Activated CD4-positive, alpha-beta T cell treated with anti-CD3 and anti-CD28 coated beads, Interleukin-2, amount 50 U/mL, for 4 hours (primary cell): ENCODE measurements around the gene GABPB2.

Experiments used
- DNase-seq, 2 experiments: peaks; one replicate each; pipeline ENCODE4 v3.0.0-alpha.2; 2020

GABPB2 gene

DNA sequence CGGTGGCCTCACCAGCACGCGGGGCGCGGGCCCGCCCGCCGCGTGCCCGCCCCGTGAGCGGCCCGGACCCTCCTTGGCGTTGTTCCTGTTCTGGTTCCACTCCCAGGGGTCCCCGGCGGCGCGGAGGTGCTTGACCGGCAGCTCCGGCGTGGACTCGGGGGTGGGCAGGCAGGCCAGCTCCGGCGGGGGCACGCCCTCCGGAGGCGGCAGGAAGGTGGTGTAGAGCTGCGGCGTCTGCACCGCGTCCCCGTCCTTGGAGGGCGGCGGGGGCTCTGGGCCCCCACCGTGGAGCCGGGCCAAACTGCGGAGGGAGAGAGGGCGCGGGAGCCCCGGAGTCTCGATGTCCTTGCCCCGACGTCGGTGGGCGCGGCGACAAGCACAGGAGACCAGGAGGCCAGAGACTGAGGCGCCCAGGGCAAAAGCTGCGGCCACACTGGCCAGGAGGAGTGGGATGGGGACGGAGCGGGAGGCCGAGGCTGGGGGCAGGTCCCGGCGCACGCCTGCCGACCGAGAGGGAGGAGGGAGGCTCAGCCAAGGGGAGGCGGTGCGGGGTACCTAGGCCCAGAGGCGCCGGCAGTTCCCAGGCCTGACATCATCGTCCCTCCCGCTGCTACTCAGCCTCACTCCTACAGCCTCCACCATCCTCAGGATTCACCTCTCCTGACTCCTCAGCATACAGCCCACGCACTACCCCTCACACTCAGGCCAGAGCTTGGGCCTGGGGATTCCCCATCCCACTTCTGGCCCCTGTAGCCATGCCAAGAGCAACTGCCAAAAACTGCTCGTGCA, 62.7 kb downstream of the GABPB2 start:
- no peak for DNase-seq

GRCh38 chr1:151134396-151134795, 63.8 kb downstream of the GABPB2 start:
- DNase-seq = no peak

- DNase-seq = no peak
Measured at GRCh38 chr1:151134991-151135390, 64.4 kb downstream of the GABPB2 start.

- DNase-seq = no peak
Measured at GRCh38 chr1:151135433-151136385, 65.1 kb downstream of the GABPB2 start.

DNA sequence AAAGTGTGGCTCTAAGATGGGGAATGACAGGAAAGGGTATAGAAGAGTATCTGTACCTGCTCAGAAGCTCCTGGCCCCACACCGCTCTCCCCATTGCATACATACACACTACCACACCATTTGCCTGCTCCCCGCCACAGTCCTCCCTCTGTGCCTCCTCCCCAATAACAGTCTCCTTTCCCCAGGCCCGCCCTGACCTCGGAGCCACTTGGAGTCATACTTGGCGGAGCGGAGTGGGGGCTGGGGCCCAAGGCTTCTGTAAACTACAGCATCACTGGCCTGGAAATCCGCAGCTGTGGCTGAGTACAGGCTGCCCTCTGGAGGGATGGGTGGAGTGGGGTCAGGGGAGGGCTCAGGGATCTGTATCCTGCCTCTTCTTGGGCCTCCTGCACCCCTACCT, 67.2 kb downstream of the GABPB2 start:
- DNase-seq = no peak

DNA sequence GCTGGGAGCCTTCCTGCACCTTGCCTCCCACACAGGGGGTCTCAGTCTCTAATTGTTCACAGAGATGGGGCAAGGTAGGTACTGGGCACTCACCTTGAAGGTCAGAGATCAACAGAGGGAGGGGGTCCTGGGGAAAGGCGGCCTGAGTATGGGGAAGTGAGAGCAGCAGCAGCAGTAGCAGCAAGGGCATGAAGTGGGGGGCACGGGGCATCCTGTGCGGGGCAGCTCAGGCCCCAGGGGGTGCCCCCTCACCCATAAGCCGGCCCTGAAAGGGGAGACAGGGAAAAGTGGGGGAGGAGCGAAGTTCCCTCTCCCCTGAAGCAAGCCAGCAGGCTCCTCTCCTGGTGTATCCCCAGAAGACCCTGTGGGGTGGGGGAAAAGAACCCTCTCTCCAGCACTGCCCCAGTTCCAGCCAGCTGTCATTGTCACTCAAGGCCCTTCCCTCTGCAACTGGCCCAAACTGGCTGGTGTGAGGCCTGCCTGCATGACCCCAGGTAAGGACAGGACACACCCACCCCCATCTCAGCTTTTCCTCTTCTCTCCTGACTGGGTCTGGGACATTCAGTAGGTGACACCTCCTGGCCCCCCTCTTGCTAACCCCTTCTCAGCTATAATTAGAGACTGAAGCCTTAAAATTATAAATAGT, 72.0 kb downstream of the GABPB2 start:
- DNase-seq = no peak

GRCh38 chr1:151143057-151143435, 72.5 kb downstream of the GABPB2 start:
- DNase-seq = no peak

GRCh38 chr1:151143986-151144385, 73.4 kb downstream of the GABPB2 start:
- no peak for DNase-seq

- no peak for DNase-seq
Measured at GRCh38 chr1:151144474-151145303, 74.1 kb downstream of the GABPB2 start.

DNA sequence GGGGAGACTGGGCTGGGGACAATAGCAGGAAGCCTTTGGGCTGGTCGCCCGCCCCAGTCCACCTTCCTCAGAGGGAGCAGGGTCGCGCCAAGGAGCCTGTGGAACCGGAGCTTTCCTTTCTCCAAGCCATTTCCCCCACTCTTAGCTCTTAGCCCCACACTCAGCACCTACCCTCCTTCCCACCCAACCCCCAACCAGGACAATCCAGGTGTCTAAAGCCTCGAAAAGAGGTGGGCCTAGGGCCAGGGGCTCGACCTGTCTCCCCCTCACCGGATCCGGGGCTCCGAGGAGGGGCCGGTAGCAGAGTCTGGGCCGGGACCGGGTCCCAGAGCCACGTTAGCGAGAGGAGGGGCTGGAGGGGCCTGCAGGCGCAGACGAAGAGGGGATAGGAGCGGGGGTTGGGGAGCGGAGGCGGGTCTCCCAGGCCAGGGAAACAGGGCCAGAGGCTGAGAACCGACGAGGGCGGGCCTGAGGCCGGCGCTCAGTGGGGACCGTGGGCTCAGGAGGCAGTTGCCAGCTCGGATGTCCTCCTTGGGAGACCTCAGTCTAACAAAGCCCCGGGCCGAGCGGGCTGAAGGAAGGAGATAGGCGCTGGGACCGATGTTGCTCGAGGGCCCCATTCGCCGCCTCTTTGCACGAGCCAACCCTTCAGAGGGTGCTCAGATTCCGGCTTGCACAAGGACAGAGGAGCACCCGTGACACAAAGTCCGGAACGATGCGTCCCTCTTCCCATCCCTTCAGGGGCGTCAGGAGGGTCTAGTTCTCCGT, 74.9 kb downstream of the GABPB2 start:
- no peak for DNase-seq

GRCh38 chr1:151146072-151146411, 75.5 kb downstream of the GABPB2 start:
- DNase-seq = no peak

- peak; percentile 77 to 79 for DNase-seq
Measured at GRCh38 chr1:151146412-151147131, 76.0 kb downstream of the GABPB2 start, which contains the start of gene SEMA6C. TSS of gene SEMA6C (minus strand) at chr1:151146631. CDS start at chr1:151142621, 4,010 bp downstream.

DNA sequence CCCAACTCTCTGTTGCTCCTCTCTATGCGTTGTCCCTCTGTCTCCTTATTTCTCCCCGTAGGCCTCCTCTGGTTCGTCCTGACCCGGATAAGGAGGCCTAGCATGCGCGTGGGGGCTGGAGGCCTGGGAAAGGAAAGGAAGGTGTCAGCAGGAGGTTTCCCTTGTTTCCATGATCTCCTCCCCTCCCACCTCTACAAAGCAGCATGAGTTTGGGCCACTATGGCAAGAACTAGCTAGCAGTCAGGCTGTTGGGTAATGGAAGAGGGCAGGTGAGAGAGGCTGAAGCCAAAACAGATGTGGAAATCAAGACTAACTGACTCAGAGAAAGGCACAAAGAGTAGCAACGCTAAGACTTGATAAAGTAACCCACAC, 76.6 kb downstream of the GABPB2 start:
- no peak for DNase-seq

DNA sequence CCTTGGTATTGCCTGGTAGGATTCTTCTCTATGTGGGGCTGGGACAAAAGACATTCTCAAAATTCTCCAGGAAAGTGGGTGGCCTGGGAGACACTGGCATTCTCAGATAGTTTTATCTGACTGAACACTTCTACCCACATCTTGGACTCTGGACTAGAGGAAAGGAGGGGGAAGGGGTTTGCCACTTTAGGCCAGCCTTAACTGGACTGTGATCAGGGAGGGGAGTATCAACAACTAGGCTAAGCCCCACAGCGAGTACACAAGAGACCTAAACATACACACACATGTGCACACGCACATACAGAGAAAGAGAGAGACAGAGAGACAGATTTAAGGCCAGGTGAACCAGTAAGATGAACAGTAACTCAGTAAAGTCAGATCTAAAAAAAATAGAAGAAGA, 77.1 kb downstream of the GABPB2 start:
- DNase-seq = no peak

DNA sequence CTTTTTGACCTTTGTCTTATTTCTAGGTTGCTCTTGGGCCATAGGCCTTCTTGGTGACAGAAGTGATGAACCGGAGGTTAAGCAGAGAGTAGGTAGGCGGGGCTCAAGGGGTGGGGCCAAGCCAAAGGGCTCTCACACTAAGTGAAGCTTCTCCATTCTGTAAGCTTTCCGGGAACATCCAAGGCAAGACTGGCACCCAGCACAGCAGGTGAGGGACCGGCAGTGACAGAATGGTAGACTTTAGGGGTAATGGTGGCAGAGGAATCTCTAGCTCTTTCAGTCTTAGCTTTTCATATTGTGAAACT, 85.9 kb downstream of the GABPB2 start, which contains the start of gene TNFAIP8L2:
TNFAIP8L2 (plus strand) TSS at position 135 of the 305 bp plus-strand sequence. CDS start 2,049 bp downstream, outside the sequence.
- peak; percentile 68 to 75 for DNase-seq

DNA sequence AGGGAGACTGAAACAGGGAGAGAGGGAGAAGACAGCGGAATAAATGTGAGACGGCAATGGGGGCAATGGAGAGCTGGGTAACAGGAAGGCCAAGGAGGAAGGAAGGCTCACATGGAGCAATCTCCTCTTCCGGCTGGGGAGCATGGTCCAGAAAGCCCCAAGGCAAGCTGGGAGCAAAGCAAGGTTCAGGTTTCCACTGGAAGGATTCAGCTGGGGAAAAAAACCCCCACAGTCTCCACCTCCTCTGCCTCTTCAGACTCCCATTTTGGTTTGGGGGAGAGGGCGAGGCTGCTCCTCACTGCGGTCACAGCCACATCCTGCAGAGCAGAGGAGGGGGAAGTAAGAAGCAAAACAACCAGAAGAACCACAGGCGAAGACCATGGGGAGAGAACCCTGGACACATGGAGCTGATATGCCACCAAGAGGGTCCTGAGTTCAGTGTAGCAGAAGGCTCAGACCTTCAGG, 86.5 kb downstream of the GABPB2 start:
- DNase-seq = peak in 1 of 2 experiments; percentile 27

DNA sequence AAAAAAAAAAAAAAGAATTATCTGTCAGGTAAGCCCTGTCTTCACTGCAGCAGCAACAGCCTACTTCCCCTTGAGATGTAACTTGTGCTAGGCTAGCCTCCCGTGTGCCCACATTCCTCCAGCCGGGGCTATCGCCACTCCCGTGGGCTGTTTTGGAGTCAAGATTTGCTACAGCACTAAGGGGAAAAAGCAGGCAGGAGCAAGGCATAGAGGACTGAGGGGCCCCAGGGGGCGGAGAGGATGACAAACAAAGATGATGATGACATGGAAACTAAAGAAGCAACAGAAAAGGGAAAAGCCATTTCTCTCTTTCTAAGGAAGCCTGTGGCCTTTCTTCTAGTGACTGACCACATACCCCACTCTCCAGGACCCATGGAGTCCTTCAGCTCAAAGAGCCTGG, 87.8 kb downstream of the GABPB2 start:
- DNase-seq = peak; percentile 44

DNA sequence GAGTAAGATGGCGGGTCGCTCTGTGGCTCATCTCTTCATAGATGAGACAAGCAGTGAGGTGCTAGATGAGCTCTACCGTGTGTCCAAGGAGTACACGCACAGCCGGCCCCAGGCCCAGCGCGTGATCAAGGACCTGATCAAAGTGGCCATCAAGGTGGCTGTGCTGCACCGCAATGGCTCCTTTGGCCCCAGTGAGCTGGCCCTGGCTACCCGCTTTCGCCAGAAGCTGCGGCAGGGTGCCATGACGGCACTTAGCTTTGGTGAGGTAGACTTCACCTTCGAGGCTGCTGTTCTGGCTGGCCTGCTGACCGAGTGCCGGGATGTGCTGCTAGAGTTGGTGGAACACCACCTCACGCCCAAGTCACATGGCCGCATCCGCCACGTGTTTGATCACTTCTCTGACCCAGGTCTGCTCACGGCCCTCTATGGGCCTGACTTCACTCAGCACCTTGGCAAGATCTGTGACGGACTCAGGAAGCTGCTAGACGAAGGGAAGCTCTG, 88.2 kb downstream of the GABPB2 start:
- no peak for DNase-seq

GRCh38 chr1:151159373-151159772, 88.8 kb downstream of the GABPB2 start:
- DNase-seq = no peak

DNA sequence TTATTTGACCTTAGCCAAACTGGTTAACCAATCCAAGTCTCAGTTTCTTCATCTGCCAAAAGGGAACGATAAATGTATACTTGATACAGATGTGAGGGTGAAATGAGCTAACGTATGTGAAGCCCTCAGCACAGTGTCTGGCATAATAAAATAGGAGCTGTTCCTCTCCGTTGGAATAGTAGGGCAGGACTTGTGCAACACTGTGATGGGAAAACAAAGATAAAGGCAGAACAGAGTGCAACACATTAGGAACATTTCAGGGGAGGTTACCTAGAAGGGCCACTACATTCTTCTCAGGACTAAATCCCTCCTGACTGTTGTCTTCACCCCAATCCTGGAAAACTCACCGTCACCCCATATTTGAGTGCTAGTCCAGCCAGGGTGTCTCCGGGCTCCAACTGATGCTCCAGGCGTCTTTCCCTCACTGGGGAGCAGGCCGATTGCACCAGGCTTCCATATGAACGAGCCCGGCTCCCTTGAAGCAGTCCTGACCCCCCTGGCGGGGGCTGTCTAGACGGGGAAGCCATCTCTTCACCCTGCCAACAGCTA, 94.2 kb downstream of the GABPB2 start:
- no peak for DNase-seq
